GM10248 (cell line): ENCODE measurements around the gene RICTOR.

ENCODE experiments used
- CTCF ChIA-PET: fragments of 300-600 bp; sonication (Branson Sonifier 250); formaldehyde crosslinking; extraction: SDS; loops from one replicate; lab custom pipeline; 2021; ENCODE audit warnings: antibody characterized with exemption; lab: Yijun Ruan, JAX
- POLR2A ChIA-PET: fragments of 350-650 bp; sonication (Branson Sonifier 250); formaldehyde crosslinking; extraction: SDS; loops from one replicate; lab custom pipeline; 2020; ENCODE audit warnings: antibody characterized with exemption; lab: Yijun Ruan, JAX
- DNase-seq: peaks from one replicate; pipeline ENCODE4 v3.0.0; 2012; ENCODE audit errors: extremely low spot score
- TF ChIP-seq, protein P1 (sequence below): IDR thresholded peaks from 2 replicates; pipeline ENCODE4 v1.5.1; 2012; ENCODE audit warnings: mild to moderate bottlenecking, low read depth; ENCODE audit errors: extremely low read depth, missing control alignments, control extremely low read depth

Gene RICTOR

DNA sequence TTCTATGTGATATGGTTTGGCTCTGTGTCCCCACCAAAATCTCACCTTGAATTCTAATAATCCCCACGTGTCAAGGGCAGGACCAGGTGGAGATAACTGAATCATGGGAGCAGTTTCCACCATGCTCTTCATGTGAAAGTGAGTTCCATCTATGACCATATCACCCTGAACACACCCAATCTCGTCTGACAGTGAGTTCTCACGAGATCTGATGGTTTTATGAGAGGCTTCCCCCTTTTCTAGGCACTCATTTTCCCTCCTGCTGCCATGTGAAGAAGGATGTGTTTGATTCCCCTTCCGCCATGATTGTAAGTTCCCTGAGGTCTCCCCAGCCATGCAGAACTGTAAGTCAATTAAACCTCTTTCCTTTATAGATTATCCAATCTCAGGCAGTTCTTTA is 64.2 kb downstream of the RICTOR start:
- CTCF ChIA-PET = no interaction called here

DNA sequence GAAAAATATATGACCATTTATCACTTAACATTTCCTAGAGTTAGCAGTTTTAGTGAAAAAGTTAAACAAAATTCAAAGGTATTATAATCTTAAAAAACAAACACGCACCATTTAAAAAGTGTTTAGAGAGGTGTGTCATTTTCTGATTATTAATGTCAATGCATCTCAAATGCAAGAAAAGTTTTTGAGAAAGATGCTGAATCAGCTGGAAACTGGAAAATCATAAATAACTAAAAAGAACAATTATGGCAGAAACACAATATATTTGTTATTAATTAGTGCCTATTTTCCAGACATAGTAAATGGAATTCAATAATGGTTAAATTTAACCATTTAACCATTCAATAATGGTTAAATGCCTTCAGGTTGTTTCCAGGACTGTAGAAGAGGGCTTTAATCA is 64.9 kb downstream of the RICTOR start:
- POLR2A ChIA-PET = no interaction called here
- TF ChIP-seq, protein P1, sequence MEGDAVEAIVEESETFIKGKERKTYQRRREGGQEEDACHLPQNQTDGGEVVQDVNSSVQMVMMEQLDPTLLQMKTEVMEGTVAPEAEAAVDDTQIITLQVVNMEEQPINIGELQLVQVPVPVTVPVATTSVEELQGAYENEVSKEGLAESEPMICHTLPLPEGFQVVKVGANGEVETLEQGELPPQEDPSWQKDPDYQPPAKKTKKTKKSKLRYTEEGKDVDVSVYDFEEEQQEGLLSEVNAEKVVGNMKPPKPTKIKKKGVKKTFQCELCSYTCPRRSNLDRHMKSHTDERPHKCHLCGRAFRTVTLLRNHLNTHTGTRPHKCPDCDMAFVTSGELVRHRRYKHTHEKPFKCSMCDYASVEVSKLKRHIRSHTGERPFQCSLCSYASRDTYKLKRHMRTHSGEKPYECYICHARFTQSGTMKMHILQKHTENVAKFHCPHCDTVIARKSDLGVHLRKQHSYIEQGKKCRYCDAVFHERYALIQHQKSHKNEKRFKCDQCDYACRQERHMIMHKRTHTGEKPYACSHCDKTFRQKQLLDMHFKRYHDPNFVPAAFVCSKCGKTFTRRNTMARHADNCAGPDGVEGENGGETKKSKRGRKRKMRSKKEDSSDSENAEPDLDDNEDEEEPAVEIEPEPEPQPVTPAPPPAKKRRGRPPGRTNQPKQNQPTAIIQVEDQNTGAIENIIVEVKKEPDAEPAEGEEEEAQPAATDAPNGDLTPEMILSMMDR = no peak
- CTCF ChIA-PET = no interaction called here
- DNase-seq = no peak

More for the DNA sequence above, 64.2 kb downstream of the RICTOR start:
- DNase-seq = no peak
- POLR2A ChIA-PET = no interaction called here
- TF ChIP-seq, protein P1 = no peak

DNA sequence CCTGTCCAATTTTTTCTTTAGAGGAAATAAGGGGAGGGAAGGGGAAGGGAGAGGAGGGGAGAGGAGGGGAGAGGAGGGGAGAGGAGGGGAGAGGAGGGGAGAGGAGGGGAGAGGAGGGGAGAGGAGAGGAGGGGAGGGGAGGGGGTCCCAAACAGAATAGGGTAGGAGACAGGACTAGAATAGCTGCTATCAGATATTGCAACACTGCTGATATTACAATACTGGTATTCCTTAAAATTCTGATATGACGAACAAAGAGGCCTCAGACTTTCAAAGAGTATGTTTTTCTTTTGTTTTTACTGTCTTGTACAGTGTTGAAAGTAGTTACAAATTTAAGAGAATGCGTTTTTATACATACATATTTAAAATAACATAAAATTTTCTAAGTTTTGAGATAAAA is 67.5 kb downstream of the RICTOR start:
- ChIA-PET CTCF (interaction anchor here (1.2 kb wide), 1 partner anchor 45 kb away, joined by 3 read pairs; no protein-coding TSS in a partner anchor), POLR2A (no interaction called here)
- TF ChIP-seq, protein P1 = no peak
- no peak for DNase-seq

DNA sequence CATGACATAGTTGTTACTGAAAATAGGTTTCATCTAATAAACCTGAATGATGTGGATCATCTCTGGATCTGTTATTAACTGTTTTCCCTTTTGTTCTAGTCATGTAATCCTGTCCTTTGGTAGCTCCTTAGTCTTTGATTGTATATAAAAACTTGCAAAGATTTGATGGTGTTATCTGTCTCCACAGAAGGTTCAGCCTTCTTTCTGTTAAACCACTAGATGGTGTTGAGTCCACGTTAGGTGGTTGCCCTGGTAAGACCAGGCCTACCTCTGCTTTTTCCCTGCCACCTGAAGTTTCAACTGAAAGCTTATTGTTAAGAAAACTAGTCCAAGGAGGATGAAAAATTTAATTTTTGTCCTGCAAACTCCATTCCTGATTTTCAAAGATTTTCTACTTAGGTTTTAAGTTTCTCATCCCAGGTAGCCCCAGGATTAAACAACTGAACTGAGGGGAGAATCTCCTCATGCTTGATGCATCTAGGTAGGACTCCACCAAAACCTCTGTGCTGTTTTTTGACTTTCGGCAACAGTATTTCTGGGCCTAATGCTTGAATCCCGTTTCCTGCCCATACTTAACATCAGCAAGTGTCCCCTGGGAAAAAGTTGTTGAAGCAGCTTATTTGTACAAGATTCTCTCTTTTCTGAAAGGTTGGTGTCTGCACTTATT is 68.5 kb downstream of the RICTOR start:
- CTCF ChIA-PET = interaction anchor here (3.5 kb wide), 1 partner anchor 75 kb away, joined by 16 read pairs; no protein-coding TSS in a partner anchor
- POLR2A ChIA-PET = no interaction called here
- no peak for DNase-seq
- TF ChIP-seq, protein P1 = peak; percentile 18

DNA sequence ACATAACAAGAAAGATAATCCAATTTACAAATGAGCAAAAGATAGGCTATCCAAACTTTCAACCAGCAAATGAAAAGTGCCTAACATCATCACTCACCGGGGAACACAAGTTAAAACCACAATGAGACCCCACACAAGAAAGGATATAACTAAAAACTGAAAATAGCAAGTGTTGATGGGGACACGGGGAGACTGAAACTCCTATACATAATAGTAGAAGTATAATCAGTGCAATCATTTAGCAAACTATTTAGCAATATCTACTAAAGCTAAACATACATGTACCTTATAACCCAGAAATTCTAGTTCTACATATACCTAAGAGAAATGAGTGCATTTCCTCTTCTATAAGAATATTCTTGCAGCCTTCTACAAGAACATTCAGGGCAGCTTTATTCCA is 72.5 kb downstream of the RICTOR start:
- DNase-seq = no peak
- CTCF ChIA-PET = interaction anchor here (0.8 to 1.3 kb wide), 3 partner anchors 14 to 79 kb away, joined by 3 read pairs; no protein-coding TSS in a partner anchor
- POLR2A ChIA-PET = no interaction called here
- TF ChIP-seq, protein P1 = no peak

DNA sequence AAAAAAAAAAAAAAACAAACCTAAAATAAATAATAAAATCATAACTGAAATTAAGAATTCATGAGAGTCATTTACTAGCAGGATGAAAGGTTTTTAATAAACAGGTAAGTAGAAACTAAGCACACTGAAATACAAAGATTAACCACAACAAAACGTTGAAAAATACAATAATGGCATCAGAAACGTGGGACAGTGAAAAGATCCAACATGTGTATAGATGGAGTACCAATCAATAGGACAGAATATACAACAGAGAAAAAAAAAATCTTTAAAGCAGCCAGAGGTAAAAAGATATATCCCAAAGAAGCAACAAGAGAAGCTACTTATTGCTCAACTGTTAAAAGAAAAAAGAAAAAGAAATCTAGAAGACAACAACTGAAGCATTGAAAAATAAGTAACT is 75.2 kb downstream of the RICTOR start:
- CTCF ChIA-PET = no interaction called here
- TF ChIP-seq, protein P1 = no peak
- no peak for DNase-seq
- POLR2A ChIA-PET = no interaction called here
